ENCODE results near the gene SMYD3. TPM values are rescaled to one million over a fixed set of nuclear protein-coding genes. Genes with fewer than 3 reads are reported as not detected.

SMYD3 gene
- total and polyA plus RNA-seq, 2 donors (not counting 3 experiments of a cell fraction or from before 2014, with no cell fraction given), result 16.0 to 32.1 TPM

DNA sequence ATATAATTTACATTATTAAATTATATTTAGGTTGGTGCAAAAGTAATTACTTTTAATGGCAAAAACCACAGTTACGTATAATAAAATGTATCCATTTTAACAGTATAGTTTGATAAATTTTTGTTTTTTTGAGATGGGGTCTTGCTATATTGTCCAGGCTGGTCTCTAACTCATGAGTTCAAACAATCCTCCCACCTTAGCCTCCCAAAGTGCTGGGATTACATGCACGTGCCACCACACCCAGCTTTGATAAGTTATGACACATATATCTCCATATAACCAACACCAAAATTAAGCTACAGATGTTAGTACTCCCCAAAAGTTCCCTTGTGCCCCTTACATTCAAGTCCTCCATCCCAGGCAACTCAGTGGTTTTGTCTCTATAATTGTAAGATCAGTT, 163.1 kb downstream of the SMYD3 start:
- no peak overlapping the region for H3K9ac ChIP-seq (replicated peaks; ENCODE audit: extremely low read depth, insufficient read depth, low read length)
- FAIRE-seq (no peak), DNase-seq (ENCODE audit: low read depth, low spot score) (no peak)
- no peak overlapping the region for H3K4me2 ChIP-seq (ENCODE audit: insufficient read depth, low read length)
- dilution Hi-C loops (cut with MboI; ENCODE audit: extremely low pct_ligation_motif_present, low sequenced_read_pairs) (no loop called here), intact Hi-C loops (cut with micrococcal nuclease) (no loop called here)
- H4K20me1 ChIP-seq (replicated peaks; ENCODE audit: control insufficient read depth, extremely low read depth, insufficient read depth, low read length), result no peaks in the 10 kb centered on the region
- no peak overlapping the region for H2AFZ ChIP-seq (ENCODE audit: low read depth, low read length)
- H3K79me2 ChIP-seq (ENCODE audit: control insufficient read depth, insufficient read depth, low read length), result no peaks in the 10 kb centered on the region
- ChIA-PET POLR2A (no interaction called here), CTCF (no interaction called here)
- H3K27ac ChIP-seq (ENCODE audit: insufficient read depth, low read depth, low read length), result no peak overlapping the region
- TF ChIP-seq, protein P1, sequence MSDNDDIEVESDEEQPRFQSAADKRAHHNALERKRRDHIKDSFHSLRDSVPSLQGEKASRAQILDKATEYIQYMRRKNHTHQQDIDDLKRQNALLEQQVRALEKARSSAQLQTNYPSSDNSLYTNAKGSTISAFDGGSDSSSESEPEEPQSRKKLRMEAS (IDR thresholded peaks at IDR 0.05; ENCODE audit: insufficient read depth, insufficient read length), result no peak
- TF ChIP-seq, protein P2, sequence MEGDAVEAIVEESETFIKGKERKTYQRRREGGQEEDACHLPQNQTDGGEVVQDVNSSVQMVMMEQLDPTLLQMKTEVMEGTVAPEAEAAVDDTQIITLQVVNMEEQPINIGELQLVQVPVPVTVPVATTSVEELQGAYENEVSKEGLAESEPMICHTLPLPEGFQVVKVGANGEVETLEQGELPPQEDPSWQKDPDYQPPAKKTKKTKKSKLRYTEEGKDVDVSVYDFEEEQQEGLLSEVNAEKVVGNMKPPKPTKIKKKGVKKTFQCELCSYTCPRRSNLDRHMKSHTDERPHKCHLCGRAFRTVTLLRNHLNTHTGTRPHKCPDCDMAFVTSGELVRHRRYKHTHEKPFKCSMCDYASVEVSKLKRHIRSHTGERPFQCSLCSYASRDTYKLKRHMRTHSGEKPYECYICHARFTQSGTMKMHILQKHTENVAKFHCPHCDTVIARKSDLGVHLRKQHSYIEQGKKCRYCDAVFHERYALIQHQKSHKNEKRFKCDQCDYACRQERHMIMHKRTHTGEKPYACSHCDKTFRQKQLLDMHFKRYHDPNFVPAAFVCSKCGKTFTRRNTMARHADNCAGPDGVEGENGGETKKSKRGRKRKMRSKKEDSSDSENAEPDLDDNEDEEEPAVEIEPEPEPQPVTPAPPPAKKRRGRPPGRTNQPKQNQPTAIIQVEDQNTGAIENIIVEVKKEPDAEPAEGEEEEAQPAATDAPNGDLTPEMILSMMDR (IDR thresholded peaks at IDR 0.05; ENCODE audit: extremely low read depth in 1 of 2, insufficient read depth in 1 of 2, low read depth in 1 of 2, low read length in 2 of 2), result no peak
- no peak for TF ChIP-seq MYC (IDR thresholded peaks at IDR 0.05; ENCODE audit: low read depth, low read length)
- no peak for TF ChIP-seq EZH2 (IDR thresholded peaks at IDR 0.05; ENCODE audit: borderline replicate concordance, low read depth, low read length, severe bottlenecking)
- no peak for TF ChIP-seq POLR2AphosphoS5 (IDR thresholded peaks at IDR 0.05; ENCODE audit: insufficient read depth, low read depth, low read length)
- no peak for TF ChIP-seq POLR2A (IDR thresholded peaks at IDR 0.05; ENCODE audit: low read depth, low read length)
- no peak for TF ChIP-seq FOS (IDR thresholded peaks at IDR 0.05; ENCODE audit: borderline replicate concordance, insufficient read depth, low read length)
- no peak for TF ChIP-seq JUN (IDR thresholded peaks at IDR 0.05; ENCODE audit: borderline replicate concordance, insufficient read depth, insufficient read length, low read depth)
- TF ChIP-seq GATA2 (IDR thresholded peaks at IDR 0.05; ENCODE audit: insufficient read depth, insufficient read length, low read depth, low read length), result no peak
- H3K27me3 ChIP-seq (ENCODE audit: control insufficient read depth in 2 of 2, insufficient read depth in 2 of 2, low read length in 2 of 2), result no peaks in the 10 kb centered on the region
- no peaks in the 10 kb centered on the region for H3K9me1 ChIP-seq (replicated peaks; ENCODE audit: control insufficient read depth, extremely low read depth, insufficient read depth, low read length)
- no TSS peak for BruUV-seq (replicated peaks)
- no peaks in the 10 kb centered on the region for H3K36me3 ChIP-seq (ENCODE audit: control insufficient read depth in 2 of 2, extremely low read depth in 1 of 2, insufficient read depth in 2 of 2, low read length in 2 of 2)
- no peak overlapping the region for H3K4me3 ChIP-seq (replicated peaks in 1 of 3; ENCODE audit: insufficient read depth in 1 of 3, low read depth in 1 of 3, low read length in 3 of 3)
- H3K9me3 ChIP-seq (replicated peaks; ENCODE audit: control insufficient read depth, insufficient read depth, low read length), result no peaks in the 10 kb centered on the region
- no peaks in the 10 kb centered on the region for H3K4me1 ChIP-seq (ENCODE audit: control insufficient read depth, extremely low read depth, insufficient read depth, low read length)
